Measurements from ENCODE around the gene SYT8.

Gene SYT8

DNA sequence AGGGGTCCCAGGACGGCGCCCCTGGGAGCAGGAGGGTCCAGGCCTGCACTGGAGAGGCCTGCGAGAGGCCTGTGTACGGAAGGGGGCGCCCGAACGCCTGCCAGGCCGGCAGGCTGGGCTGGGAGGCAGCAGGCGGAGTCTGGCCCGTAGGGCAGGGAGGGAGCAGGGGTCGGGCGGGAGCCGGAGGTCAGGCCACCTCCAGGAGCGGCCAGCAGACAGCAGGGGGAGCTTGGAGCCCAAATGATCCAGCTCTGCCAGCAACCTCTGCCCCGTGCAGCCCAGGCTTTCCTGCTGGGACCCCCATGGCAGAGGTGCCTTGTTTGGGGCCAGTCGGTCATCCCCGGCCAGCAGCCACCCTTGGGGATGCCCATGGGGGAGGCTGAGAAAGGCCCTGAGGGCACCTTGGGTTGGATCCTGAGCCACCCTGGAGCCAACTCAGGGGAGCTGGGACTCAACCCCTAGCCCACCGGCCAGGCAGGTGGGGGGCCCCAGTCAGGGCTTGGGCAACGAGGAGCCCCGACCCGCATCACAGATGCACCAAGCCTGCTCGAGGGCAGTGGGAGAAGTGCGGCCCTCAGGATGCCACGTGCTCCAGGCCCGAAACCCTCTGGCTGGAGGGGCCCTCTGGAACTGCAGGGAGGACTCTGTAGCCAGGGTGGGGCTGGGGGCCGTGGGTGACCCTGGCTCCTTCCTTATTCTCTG, 9.6 kb upstream of the SYT8 start:
- DNase-seq (ENCODE audit: low read depth): no peak
- no peak overlapping the region for H3K4me3 ChIP-seq (ENCODE audit: low read length)
- TF ChIP-seq, protein P1, sequence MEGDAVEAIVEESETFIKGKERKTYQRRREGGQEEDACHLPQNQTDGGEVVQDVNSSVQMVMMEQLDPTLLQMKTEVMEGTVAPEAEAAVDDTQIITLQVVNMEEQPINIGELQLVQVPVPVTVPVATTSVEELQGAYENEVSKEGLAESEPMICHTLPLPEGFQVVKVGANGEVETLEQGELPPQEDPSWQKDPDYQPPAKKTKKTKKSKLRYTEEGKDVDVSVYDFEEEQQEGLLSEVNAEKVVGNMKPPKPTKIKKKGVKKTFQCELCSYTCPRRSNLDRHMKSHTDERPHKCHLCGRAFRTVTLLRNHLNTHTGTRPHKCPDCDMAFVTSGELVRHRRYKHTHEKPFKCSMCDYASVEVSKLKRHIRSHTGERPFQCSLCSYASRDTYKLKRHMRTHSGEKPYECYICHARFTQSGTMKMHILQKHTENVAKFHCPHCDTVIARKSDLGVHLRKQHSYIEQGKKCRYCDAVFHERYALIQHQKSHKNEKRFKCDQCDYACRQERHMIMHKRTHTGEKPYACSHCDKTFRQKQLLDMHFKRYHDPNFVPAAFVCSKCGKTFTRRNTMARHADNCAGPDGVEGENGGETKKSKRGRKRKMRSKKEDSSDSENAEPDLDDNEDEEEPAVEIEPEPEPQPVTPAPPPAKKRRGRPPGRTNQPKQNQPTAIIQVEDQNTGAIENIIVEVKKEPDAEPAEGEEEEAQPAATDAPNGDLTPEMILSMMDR (conservative IDR thresholded peaks at IDR 0.05; ENCODE audit: low read depth, low read length): peak; percentile 75

DNA sequence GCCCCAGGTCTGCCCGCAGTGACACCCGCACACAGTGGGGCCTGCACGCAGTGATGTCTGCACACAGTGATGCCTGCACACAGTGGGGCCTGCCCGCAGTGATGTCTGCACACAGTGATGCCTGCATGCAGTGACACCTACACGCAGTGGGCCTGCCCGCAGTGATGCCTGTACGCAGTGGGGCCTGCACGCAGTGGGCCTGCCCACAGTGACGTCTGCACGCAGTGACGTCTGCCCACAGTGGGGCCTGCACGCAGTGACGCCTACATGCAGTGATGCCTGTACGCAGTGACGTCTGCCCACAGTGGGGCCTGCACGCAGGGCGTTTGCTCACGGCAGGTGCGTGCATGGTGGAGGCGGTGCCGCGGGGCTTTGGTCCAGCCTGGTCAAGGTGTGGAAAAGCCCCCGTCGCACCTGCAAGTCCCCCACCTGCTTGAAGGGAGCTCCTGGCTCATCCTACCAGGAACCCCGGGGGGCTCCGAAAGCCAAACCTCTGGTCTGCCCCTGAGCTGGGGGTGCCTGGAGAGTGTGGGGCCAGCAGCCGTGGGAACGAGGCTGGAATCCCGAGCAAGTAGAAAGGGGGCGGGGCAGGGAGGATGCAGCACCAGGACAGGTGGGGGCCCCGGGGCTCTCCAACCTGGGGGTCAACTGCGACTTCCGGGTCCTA, 8.9 kb upstream of the SYT8 start:
- TF ChIP-seq, protein P1 (conservative IDR thresholded peaks at IDR 0.05; ENCODE audit: low read depth, low read length): no peak
- no peak overlapping the region for H3K4me3 ChIP-seq (ENCODE audit: low read length)
- DNase-seq (ENCODE audit: low read depth): no peak

DNA sequence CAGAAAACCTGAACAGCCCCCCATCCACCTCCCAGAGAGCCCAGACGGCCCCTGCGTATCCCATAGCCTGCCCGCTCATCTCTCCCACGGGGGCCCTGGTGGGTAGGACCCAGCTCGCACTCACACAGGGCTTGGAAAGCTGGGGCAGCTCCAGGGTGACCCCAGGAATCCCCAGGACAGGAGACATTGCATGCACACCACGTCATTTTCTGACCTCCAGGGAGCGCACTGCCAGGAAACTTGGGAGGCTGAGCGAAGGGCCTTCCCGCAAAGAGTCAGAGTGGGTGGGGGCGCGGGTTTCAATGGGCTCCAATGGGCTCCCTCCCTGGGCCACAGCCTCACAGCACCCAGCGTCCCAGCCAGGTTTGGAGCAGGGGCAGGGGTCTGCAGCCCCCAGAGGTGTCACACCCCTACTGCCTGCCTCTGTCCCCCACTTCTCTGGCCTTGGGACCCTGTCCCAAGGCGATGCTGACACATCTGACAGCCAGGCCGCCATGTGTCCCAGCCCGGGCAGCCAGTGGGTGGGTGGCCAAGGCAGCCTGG, 8.2 kb upstream of the SYT8 start:
- no peak overlapping the region for H3K4me3 ChIP-seq (ENCODE audit: low read length)
- no peak for DNase-seq (ENCODE audit: low read depth)
- TF ChIP-seq, protein P1 (conservative IDR thresholded peaks at IDR 0.05; ENCODE audit: low read depth, low read length): peak; percentile 38

DNA sequence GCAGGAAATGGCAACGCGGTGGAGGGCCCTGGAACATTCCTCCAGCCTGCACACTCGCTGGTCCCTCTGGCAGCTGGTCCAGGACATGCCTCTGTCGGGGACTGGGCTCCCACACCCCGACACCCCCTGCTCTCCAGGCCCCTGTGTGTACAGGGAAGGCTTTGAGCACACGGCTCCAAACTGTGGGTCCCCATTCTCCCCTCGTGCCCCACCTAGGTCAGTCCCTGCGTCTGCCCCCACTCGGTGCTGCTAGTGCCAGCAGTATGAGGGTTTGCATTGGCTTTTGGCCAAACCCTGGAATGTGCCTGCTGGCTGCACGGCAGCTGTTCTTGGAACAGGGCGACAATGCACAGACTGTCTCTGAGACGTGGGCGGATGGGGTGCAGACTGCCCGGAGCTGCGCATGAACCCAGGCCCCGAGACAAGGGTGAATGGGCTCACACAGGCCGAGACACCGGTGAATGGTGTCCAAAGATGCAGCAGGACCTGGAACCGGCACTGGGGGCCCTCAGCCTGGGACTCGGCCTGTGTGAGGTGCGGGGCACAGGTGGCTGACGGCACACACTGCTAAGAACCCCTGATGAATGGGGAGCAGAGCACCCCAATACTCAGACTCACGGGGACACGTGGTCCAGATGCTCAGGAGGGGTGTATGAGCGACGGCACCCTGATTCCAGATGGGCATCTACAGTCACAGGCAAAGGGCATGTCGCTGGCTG, 7.5 kb upstream of the SYT8 start:
- TF ChIP-seq, protein P1 (conservative IDR thresholded peaks at IDR 0.05; ENCODE audit: low read depth, low read length): peak; percentile 32
- no peak overlapping the region for H3K4me3 ChIP-seq (ENCODE audit: low read length)
- DNase-seq (ENCODE audit: low read depth): peak; percentile 94

DNA sequence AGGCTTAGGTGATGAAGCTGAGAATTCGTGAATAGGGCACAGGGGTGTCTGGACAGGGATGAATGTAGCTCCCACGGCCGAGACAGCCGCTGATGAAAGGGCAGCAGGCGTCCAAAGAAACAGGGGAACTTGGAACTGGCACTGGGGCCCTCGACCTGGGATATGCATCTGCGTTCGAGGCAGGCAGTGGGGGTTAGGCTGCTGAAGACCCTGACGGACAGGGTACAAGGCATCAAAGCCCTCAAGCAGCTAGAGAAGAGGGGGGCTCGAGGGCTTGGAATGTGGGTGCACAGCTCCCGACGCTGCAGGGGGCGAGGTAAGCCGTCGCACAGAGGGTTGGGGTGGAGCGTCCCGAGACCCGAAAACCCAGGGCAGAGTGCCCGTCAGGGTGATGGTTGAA, 6.9 kb upstream of the SYT8 start:
- TF ChIP-seq, protein P1 (conservative IDR thresholded peaks at IDR 0.05; ENCODE audit: low read depth, low read length): no peak
- DNase-seq (ENCODE audit: low read depth): no peak
- no peak overlapping the region for H3K4me3 ChIP-seq (ENCODE audit: low read length)

DNA sequence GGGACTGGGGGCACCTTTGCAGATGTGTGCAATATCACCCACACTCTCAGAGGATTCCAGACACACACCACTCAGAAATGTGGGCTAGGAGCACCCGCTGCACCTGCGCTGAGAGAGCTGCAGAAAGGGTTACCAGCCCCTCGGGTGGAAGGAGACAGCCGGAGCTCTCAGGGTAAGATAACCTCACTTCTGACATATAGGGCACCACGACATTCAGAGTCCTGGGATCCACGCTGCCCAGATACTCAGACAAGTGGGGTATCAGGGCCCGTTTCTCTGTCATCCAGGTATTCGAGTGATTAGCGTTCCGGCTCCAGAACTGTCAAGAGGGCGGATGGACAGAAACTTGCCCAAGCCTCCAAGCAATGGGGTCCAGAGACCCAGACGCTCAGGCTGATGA, 6.2 kb upstream of the SYT8 start:
- TF ChIP-seq, protein P1 (conservative IDR thresholded peaks at IDR 0.05; ENCODE audit: low read depth, low read length): no peak
- H3K4me3 ChIP-seq (ENCODE audit: low read length): no peak overlapping the region
- DNase-seq (ENCODE audit: low read depth): no peak
